Activated CD4-positive, alpha-beta T cell treated with anti-CD3 and anti-CD28 coated beads, Interleukin-2, amount 10 ng/mL, durations not matched to agents 7 days and 5 days (primary cell): ENCODE measurements around the gene SYCE3. TPM values are rescaled to one million over a fixed set of nuclear protein-coding genes. Genes with fewer than 3 reads are reported as not detected.

Experiments
- CTCF ChIA-PET: fragments of 350-600 bp; sonication (Branson Sonifier 250); formaldehyde crosslinking; loops from one replicate; lab custom pipeline; 2021; ENCODE audit warnings: antibody characterized with exemption; lab: Charles Lee
- POLR2A ChIA-PET: fragments of 350-600 bp; sonication (Branson Sonifier 250); formaldehyde crosslinking; loops from one replicate; lab custom pipeline; 2021; ENCODE audit warnings: antibody characterized with exemption; lab: Charles Lee
- DNase-seq: peaks from one replicate; pipeline ENCODE4 v3.0.0-alpha.2; 2020
- H3K27ac Mint-ChIP-seq: one replicate; pipeline ENCODE4 v1.8.0; 2021; ENCODE audit warnings: mild to moderate bottlenecking, moderate library complexity, mixed read lengths
- H3K27me3 Mint-ChIP-seq: one replicate; pipeline ENCODE4 v1.8.0; 2021; ENCODE audit warnings: mixed read lengths
- H3K36me3 Mint-ChIP-seq: one replicate; pipeline ENCODE4 v1.8.0; 2021; ENCODE audit warnings: low read depth, mixed read lengths
- H3K4me1 Mint-ChIP-seq: one replicate; pipeline ENCODE4 v1.8.0; 2021; ENCODE audit warnings: mixed read lengths
- H3K4me3 Mint-ChIP-seq: one replicate; pipeline ENCODE4 v1.8.0; 2021; ENCODE audit warnings: mild to moderate bottlenecking, moderate library complexity, mixed read lengths
- H3K9me3 Mint-ChIP-seq: one replicate; pipeline ENCODE4 v1.8.0; 2021; ENCODE audit warnings: mixed read lengths
- total RNA-seq, 2 experiments: library from RNA; stranded (reverse); gene quantifications; one replicate each; pipeline ENCODE4 v1.2.3, GENCODE V29; 2021

The SYCE3 gene
- total RNA-seq, 2 experiments from 2014 or later = 0.87 TPM; not detected in 1

DNA sequence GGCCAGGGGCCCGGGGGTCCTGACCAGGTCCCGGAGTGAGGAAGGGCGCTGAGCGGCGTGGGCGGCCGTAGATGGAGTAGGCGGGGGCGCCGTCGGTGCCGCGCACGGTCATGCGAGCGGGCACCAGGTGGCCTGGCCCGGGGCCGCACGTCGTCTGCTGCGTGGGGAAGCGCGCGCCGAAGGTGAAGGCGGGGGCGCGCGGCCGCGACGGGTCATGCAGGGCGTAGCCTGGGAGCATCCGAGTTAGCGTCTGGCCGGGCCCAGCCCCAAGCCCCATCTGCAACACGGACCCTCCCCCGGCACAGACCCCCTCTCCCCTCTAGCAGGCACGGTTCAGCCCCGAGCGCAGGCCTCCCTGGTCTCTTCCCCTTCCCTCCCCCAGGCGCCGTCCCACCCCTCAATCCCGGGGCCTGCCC is 31.2 kb downstream of the SYCE3 start:
- Mint-ChIP-seq H3K36me3 (peaks cover 39% of the 10 kb centered on the region), H3K27me3 (no peaks in the 10 kb centered on the region), H3K4me1 (peaks cover 59% of the 10 kb centered on the region), H3K4me3 (peak overlapping the region; percentile 96), H3K9me3 (no peaks in the 10 kb centered on the region), H3K27ac (peak overlapping the region; percentile 100)
- ChIA-PET POLR2A (interaction anchor here (1.7 kb wide), 1 partner anchor 17 kb away, joined by 6 read pairs; no protein-coding TSS in a partner anchor), CTCF (interaction anchor here (0.8 kb wide), 1 partner anchor 32 kb away, joined by 3 read pairs; no protein-coding TSS in a partner anchor)
- peak; percentile 79 for DNase-seq

DNA sequence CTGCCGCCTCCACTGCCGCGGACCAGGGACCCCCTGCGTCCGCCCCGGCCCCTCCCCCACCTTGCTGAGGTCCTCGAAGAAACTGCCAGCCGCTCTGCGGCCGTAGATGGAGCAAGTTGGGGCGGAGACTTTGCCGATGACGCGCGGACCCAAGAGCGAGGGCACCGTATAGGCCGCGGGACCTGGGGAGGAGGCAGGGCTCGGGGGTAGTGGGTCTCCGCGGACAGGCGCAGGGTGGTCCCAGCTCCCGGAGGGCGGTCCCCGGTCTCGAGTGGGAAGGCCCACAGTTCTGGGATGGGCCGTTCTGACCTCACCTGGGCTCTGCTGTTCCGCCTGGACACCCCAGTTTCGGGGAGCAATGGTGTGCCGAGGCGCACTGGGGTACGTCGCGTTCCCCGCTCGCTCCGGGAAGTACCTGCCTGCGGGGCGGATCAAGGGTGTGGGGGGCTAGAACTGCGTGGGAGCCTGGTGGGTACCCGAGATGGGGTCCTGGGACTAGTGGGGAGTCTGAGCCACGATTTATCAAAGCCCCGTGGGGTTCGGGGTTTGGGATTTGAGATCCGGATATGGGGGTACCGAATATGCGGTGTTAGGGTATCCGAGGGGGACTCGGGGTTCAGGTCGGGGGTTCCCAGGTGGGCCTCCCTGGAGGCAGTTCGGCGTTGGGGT is 31.7 kb downstream of the SYCE3 start:
- Mint-ChIP-seq H3K36me3 (peaks cover 36% of the 10 kb centered on the region), H3K9me3 (no peaks in the 10 kb centered on the region), H3K4me3 (peak overlapping the region; percentile 96), H3K4me1 (peaks cover 53% of the 10 kb centered on the region), H3K27me3 (no peaks in the 10 kb centered on the region), H3K27ac (peak overlapping the region; percentile 100)
- DNase-seq = peak; percentile 89
- CTCF ChIA-PET = no interaction called here
- POLR2A ChIA-PET = no interaction called here

DNA sequence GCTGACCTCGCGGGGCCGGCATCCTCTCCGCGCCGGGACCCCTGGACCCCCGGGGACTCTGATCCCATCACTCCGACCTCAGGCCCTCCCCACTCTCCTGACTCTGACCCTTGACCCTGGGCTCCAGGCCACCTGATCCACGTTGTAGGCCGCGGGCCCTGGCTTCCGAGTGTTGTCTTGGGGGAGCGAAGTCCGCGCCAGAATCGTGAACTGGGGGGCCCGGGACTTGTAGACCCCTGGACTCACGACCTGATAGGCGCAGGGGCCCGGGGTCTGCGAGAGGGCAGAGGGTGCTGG is 32.2 kb downstream of the SYCE3 start:
- ChIA-PET POLR2A (no interaction called here), CTCF (no interaction called here)
- Mint-ChIP-seq H3K4me3 (peak overlapping the region; percentile 96), H3K9me3 (no peaks in the 10 kb centered on the region), H3K4me1 (peaks cover 50% of the 10 kb centered on the region), H3K27ac (peak overlapping the region; percentile 100), H3K36me3 (peaks cover 36% of the 10 kb centered on the region), H3K27me3 (no peaks in the 10 kb centered on the region)
- no peak for DNase-seq

DNA sequence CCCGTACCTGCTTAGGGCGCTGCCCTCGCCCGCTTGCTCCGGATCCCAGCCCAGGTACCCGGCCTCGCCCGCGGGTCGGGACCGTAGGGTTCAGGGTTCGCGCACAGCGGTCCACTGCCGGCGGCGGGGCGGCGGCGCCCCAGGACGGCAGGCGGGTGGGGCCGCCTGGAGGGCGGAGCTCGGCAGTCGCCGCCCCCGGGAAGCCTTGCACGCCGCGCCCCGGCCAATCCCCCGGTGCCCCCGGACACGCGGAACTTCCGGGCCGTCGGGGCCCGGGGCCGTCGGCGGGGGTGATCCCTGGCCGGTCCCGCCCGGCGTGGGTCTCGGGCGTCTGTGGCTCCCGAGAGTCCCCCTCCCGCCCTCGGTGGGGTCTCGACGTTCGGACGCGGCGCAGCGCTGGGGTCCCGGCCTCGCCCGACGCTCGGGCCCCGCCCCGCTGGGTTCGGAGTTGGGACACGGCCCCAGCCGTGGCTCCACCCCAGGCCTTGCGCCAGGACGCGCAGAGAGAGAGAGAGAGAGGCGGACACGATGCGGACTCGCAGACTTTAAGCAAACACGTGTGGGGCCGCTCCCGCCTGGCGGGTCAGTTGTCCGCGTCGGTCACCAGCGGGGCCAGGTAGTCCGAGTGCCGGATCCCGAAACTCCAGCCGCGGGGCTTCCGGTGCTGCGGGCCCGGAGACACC is 32.7 kb downstream of the SYCE3 start, which contains the start of gene TYMP:
TYMP (minus strand) TSS at position 116 of the 683 bp plus-strand sequence. CDS start 303 bp downstream, outside the sequence.
- ChIA-PET CTCF (interaction anchor here (0.7 to 5.8 kb wide), 5 partner anchors 15 to 92 kb away, joined by 3 to 74 read pairs (median 4); partner anchors contain the start of genes KLHDC7B and SYCE3), POLR2A (interaction anchor here (0.6 to 1.0 kb wide), 5 partner anchors 10 to 91 kb away, joined by 3 to 10 read pairs (median 3); no protein-coding TSS in a partner anchor)
- Mint-ChIP-seq H3K27me3 (no peaks in the 10 kb centered on the region), H3K36me3 (peaks cover 34% of the 10 kb centered on the region), H3K9me3 (no peaks in the 10 kb centered on the region), H3K4me1 (peaks cover 47% of the 10 kb centered on the region), H3K27ac (peak within 1 kb of the TSS; percentile 100), H3K4me3 (peak within 1 kb of the TSS; percentile 96)
- peak; percentile 78 for DNase-seq

DNA sequence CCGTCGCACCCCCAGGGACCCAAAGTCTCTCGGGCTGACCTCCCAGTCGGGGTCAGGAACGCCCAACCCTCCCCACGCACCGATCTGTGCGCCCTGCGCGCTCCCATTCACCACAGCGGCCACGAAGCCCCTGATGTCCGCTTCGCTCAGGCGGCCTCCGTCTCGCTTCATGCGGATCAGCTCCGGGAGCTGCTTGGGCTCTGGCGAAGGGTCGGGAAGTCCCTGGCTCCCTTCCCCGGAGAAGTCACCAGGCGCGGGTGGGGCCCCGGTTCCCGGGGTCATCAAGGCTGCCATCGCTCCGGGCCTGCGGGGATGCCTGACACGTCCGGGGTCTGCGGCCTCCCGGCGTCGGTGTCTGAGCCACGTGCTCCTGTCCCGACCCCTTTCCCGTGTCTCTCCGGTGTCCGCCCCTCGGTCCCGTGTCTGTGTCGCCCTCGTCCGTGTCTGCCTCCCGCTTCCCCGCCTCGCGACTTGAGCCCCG is 33.3 kb downstream of the SYCE3 start:
- Mint-ChIP-seq H3K9me3 (no peaks in the 10 kb centered on the region), H3K27ac (peak overlapping the region; percentile 83), H3K36me3 (peaks cover 39% of the 10 kb centered on the region), H3K4me1 (peaks cover 49% of the 10 kb centered on the region), H3K4me3 (peak overlapping the region; percentile 80), H3K27me3 (no peaks in the 10 kb centered on the region)
- DNase-seq = no peak
- POLR2A ChIA-PET = interaction anchor here (0.6 to 1.0 kb wide), 2 partner anchors 10 to 34 kb away, joined by 4 to 10 read pairs; no protein-coding TSS in a partner anchor
- CTCF ChIA-PET = interaction anchor here (1.1 to 5.8 kb wide), 4 partner anchors 16 to 89 kb away, joined by 3 to 74 read pairs (median 5); partner anchors contain the start of genes KLHDC7B and SYCE3

DNA sequence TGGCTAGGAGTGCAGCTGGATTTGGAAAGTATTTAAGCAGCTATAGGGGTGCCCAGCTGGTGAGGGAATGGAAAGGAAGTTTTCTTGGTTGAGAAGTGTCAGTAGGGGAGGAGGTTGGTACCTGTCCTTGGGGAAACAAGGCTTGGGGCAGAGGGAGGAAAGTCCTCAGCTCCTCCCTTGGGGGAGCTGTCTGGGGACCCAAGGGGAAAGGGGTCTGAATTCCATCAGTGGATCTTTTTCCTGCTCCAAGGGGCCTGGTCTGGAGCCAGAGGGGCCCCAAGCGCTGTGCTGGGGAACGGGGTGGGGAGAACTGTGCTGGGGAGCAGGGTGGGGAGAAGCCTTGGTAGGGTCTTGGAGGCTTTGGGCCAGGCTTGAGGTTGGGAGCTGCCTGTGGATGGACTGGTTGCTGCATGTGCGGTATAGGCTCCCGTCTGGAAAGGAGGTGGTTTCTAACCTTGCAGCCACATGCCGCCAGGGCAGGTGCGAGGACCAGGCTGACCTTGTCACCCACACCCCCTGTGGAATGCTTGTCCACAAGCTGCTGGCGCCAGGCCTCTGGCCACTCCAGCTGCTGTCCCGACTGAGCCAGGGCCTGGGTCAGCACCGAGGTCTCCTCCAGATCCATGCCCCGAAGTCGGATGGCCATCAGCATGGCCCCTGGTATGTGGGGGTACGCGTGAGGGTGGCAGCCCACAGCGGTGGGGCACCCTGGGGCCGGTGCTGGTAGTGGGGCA is 33.9 kb downstream of the SYCE3 start:
- H3K27me3 Mint-ChIP-seq = no peaks in the 10 kb centered on the region
- peak overlapping the region; percentile 80 for H3K4me3 Mint-ChIP-seq
- H3K9me3 Mint-ChIP-seq = no peaks in the 10 kb centered on the region
- peak overlapping the region; percentile 93 for H3K27ac Mint-ChIP-seq
- peaks cover 46% of the 10 kb centered on the region for H3K4me1 Mint-ChIP-seq
- CTCF ChIA-PET = interaction anchor here (0.8 to 5.8 kb wide), 4 partner anchors 12 to 90 kb away, joined by 3 to 74 read pairs (median 5); partner anchors contain the start of genes KLHDC7B and SYCE3
- DNase-seq = no peak
- peaks cover 40% of the 10 kb centered on the region for H3K36me3 Mint-ChIP-seq
- POLR2A ChIA-PET = interaction anchor here (1.3 kb wide), 1 partner anchor 10 kb away, joined by 4 read pairs; no protein-coding TSS in a partner anchor

DNA sequence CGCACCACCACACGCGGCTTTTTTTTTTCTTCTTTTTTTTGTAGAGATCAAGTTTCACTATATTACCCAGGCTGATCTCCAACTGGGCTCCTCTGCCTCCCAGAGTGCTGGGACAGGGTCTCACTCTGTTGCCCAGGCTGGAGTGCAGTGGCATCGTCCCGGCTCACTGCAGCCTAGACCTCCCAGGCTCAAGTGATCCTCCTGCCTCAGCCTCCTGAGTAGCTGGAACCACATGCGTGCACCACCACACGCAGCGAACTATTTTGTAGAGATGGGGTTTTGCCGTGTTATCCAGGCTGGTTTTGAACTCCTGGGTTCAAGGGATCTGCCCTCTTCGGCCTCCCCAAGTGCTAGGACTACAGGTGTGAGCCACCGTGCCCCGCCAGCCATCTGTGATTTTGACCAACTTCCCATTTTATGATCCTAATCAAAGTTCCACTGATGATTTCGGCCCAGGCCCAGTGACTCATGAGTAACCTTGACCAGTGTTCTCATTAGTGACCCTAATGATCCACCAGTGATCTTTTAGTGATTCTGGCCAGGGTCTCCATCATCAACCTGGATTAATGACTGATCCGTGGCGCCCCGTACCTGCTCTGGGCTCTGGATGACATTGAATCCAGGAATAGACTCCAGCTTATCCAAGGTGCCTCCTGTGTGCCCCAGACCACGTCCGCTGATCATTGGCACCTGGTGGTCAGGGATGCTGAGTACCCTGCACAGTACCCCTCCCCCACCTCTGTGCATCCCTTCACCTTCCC is 34.6 kb downstream of the SYCE3 start:
- POLR2A ChIA-PET = interaction anchor here (1.3 to 1.8 kb wide), 2 partner anchors 11 to 20 kb away, joined by 4 to 5 read pairs; partner anchors contain the start of genes LMF2 and NCAPH2
- H3K27ac Mint-ChIP-seq = peak overlapping the region; percentile 93

DNA sequence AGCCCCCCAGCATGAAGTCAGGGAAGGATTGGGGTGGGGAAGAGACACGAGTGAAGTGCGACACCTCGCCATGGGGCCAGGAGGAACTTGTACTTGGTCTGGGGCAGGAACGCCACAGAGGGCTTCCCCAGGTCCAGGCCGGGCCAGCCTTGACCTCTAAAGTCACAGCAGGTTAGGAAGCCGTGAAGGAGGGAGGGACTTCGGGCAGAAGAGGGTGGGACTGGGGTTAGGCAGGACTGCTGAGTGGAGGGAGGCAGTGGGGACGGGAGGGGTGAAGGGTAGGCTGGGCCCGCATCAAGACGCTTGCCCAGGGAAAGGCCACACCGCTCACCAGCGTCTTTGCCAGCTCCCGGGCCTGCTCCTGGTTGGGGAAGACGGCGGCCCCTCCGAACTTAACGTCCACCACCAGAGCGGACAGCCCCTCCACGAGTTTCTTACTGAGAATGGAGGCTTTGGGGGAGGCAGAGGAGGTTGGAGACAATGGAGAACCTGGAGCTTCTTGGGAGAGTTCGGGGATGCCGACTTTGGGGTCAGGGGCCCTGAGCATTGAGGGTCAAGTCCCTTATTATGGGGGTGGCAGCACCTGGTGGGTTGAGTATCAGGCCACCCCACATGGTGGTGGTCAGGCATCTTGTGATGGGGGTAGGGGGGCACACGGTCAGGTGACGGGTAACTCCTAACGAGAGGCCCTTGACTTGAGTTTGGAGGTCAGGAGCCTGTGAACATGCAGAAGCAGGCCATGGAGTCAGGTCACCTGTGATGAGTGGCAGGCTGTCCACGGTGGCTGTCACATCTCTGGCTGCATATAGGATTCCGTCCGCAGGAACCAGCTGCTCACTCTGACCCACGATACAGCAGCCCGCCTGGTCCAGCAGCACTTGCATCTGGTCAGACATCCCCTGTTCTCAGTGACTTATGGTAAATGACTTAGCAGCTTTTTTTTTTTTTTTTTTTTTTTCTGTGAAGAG is 35.6 kb downstream of the SYCE3 start:
- Mint-ChIP-seq H3K27me3 (no peaks in the 10 kb centered on the region), H3K9me3 (no peaks in the 10 kb centered on the region), H3K4me3 (peak overlapping the region; percentile 80), H3K36me3 (peaks cover 36% of the 10 kb centered on the region), H3K27ac (peak overlapping the region; percentile 93), H3K4me1 (peaks cover 37% of the 10 kb centered on the region)
- ChIA-PET CTCF (interaction anchor here (0.7 to 5.8 kb wide), 8 partner anchors 11 to 251 kb away, joined by 4 to 74 read pairs (median 5); partner anchors contain the start of genes NCAPH2 and SYCE3), POLR2A (interaction anchor here (0.6 to 1.8 kb wide), 2 partner anchors 13 to 19 kb away, joined by 3 to 5 read pairs; partner anchors contain the start of genes LMF2 and NCAPH2)
- peak; percentile 54 for DNase-seq

More for the DNA sequence above, 34.6 kb downstream of the SYCE3 start:
- DNase-seq = no peak
- Mint-ChIP-seq H3K4me1 (peaks cover 41% of the 10 kb centered on the region), H3K4me3 (peak overlapping the region; percentile 80), H3K36me3 (peaks cover 40% of the 10 kb centered on the region), H3K27me3 (no peaks in the 10 kb centered on the region), H3K9me3 (no peaks in the 10 kb centered on the region)
- CTCF ChIA-PET = interaction anchor here (0.8 to 5.8 kb wide), 6 partner anchors 10 to 93 kb away, joined by 4 to 74 read pairs (median 6); partner anchors contain the start of genes KLHDC7B, NCAPH2 and SYCE3

DNA sequence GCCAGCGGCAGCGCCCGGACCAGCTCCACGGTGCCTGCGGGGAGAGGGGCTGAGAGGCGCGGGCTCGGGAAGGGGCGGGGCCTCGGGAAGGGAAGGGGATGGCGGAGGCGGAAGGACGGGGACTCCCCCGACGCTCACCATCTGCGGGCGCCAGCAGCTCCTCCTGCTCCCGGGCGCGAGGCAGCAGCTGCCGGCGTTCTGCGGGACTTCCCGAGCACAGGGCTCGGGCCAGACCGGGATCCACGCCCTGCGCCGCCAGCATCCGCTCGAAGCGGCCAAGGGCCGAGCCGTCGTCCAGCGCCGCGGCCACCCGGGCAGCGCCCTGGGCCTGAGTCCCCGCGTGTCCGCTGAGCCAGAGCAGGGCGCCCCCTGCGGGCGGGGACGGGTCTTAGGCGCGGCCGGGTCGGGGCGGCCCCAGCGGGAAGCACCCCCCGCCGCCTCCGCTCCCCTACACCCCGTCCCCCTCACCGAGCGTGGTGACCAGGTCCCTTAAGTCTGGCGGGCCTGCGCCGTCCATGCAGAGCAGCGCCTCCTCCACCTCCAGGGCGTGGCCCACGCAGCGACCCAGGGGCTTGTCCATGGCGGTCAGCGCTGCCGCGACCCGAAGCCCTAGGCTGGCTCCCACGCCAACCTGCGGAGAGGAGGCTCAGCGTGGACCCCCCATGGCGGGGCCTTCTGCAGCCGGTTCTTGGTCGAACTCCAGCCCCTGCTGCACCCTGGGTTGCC is 36.4 kb downstream of the SYCE3 start:
- Mint-ChIP-seq H3K4me1 (peaks cover 37% of the 10 kb centered on the region), H3K9me3 (no peaks in the 10 kb centered on the region), H3K27me3 (no peaks in the 10 kb centered on the region), H3K4me3 (peak overlapping the region; percentile 80), H3K36me3 (peaks cover 36% of the 10 kb centered on the region), H3K27ac (peak overlapping the region; percentile 93)
- ChIA-PET POLR2A (interaction anchor here (0.8 to 2.3 kb wide), 11 partner anchors 14 to 325 kb away, joined by 3 to 29 read pairs (median 5); partner anchors contain the start of genes CHKB, KLHDC7B, LMF2 and NCAPH2), CTCF (interaction anchor here (0.6 to 5.8 kb wide), 45 partner anchors 11 to 595 kb away, joined by 3 to 74 read pairs (median 4); partner anchors contain the start of genes CPT1B, HDAC10, KLHDC7B and LMF2)
- peak; percentile 89 for DNase-seq

DNA sequence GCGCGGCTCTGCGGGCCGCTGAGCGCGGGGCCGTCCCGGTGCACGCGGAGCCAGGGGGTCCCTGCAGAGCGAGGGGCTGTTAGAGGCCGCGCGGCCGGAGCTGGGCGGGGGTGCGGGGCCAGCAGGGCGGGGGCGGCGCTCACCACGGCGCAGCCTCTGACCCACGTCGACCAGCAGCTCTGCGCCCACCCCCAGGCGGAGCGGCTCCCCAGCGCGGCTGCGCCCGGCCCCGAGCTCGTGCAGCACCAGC is 36.9 kb downstream of the SYCE3 start:
- peaks cover 36% of the 10 kb centered on the region for H3K36me3 Mint-ChIP-seq
- peaks cover 37% of the 10 kb centered on the region for H3K4me1 Mint-ChIP-seq
- H3K27me3 Mint-ChIP-seq = no peaks in the 10 kb centered on the region
- POLR2A ChIA-PET = interaction anchor here (0.8 to 2.3 kb wide), 11 partner anchors 14 to 324 kb away, joined by 3 to 29 read pairs (median 5); partner anchors contain the start of genes CHKB, KLHDC7B, LMF2 and NCAPH2
- peak overlapping the region; percentile 87 for H3K27ac Mint-ChIP-seq
- H3K4me3 Mint-ChIP-seq = peak overlapping the region; percentile 80
- no peaks in the 10 kb centered on the region for H3K9me3 Mint-ChIP-seq
- CTCF ChIA-PET = interaction anchor here (0.6 to 5.8 kb wide), 46 partner anchors 10 to 595 kb away, joined by 3 to 74 read pairs (median 4); partner anchors contain the start of genes ARSA, CHKB, CPT1B and HDAC10
- DNase-seq = no peak
